Activated CD8-positive, alpha-beta memory T cell treated with anti-CD3 and anti-CD28 coated beads for 36 hours (primary cell): ENCODE measurements around the gene EPHB3. TPM values are rescaled to one million over a fixed set of nuclear protein-coding genes. Genes with fewer than 3 reads are reported as not detected.

Source experiments
- CTCF ChIA-PET: fragments of 350-600 bp; sonication (Branson Sonifier 250); formaldehyde crosslinking; loops from one replicate; lab custom pipeline; 2021; ENCODE audit warnings: antibody characterized with exemption; lab: Charles Lee
- POLR2A ChIA-PET: fragments of 350-600 bp; sonication (Branson Sonifier 250); formaldehyde crosslinking; loops from one replicate; lab custom pipeline; 2021; ENCODE audit warnings: antibody characterized with exemption; lab: Charles Lee
- total RNA-seq, 2 experiments: library from RNA; stranded (reverse); gene quantifications; one replicate each; pipeline ENCODE4 v1.2.3, GENCODE V29; 2021

Gene EPHB3
- total RNA-seq, 2 experiments from 2014 or later = not detected

GRCh38 chr3:184557348-184557950 lies 4.1 kb upstream of the EPHB3 start:
- ChIA-PET POLR2A (no interaction called here), CTCF (interaction anchor here (0.6 kb wide), 1 partner anchor 217 kb away, joined by 3 read pairs; no protein-coding TSS in a partner anchor)

GRCh38 chr3:184558726-184559125 lies 2.9 kb upstream of the EPHB3 start:
- POLR2A ChIA-PET = no interaction called here
- CTCF ChIA-PET = no interaction called here

GRCh38 chr3:184559336-184559735 lies 2.2 kb upstream of the EPHB3 start:
- ChIA-PET CTCF (no interaction called here), POLR2A (no interaction called here)

GRCh38 chr3:184560531-184560930 lies 1.1 kb upstream of the EPHB3 start:
- POLR2A ChIA-PET = interaction anchor here (0.9 kb wide), 1 partner anchor 218 kb away, joined by 3 read pairs; no protein-coding TSS in a partner anchor

GRCh38 chr3:184561913-184562877 lies 610 bp downstream of the EPHB3 start:
- ChIA-PET CTCF (interaction anchor here (0.6 to 1.8 kb wide), 23 partner anchors 7 to 1363 kb away, joined by 3 to 14 read pairs (median 4); partner anchors contain the start of gene MAGEF1), POLR2A (interaction anchor here (1.1 kb wide), 2 partner anchors 147 to 149 kb away, joined by 3 read pairs; partner anchors contain the start of gene MAGEF1)

More at GRCh38 chr3:184560531-184560930, 1.1 kb upstream of the EPHB3 start:
- CTCF ChIA-PET = interaction anchor here (0.6 to 1.8 kb wide), 28 partner anchors 8 to 1079 kb away, joined by 3 to 14 read pairs (median 4); no protein-coding TSS in a partner anchor

GRCh38 chr3:184562878-184563560 lies 1.4 kb downstream of the EPHB3 start:
- ChIA-PET CTCF (interaction anchor here (0.8 kb wide), 1 partner anchor 164 kb away, joined by 3 read pairs; no protein-coding TSS in a partner anchor), POLR2A (no interaction called here)

- ChIA-PET POLR2A (no interaction called here), CTCF (interaction anchor here (0.8 kb wide), 1 partner anchor 163 kb away, joined by 3 read pairs; no protein-coding TSS in a partner anchor)
These were observed 2.0 kb downstream of the EPHB3 start for GRCh38 chr3:184563561-184563925.

GRCh38 chr3:184563941-184564684 lies 2.5 kb downstream of the EPHB3 start:
- CTCF ChIA-PET = interaction anchor here (0.9 kb wide), 1 partner anchor 215 kb away, joined by 4 read pairs; no protein-coding TSS in a partner anchor
- POLR2A ChIA-PET = no interaction called here

- ChIA-PET CTCF (interaction anchor here (0.9 kb wide), 1 partner anchor 214 kb away, joined by 4 read pairs; no protein-coding TSS in a partner anchor), POLR2A (no interaction called here)
These were observed 3.2 kb downstream of the EPHB3 start for GRCh38 chr3:184564685-184565385.

- ChIA-PET POLR2A (no interaction called here), CTCF (no interaction called here)
These were observed 4.0 kb downstream of the EPHB3 start for GRCh38 chr3:184565421-184566211.

GRCh38 chr3:184566441-184567414 lies 5.1 kb downstream of the EPHB3 start:
- ChIA-PET POLR2A (no interaction called here), CTCF (interaction anchor here (1.4 kb wide), 1 partner anchor 236 kb away, joined by 3 read pairs; no protein-coding TSS in a partner anchor)

- CTCF ChIA-PET = interaction anchor here (0.8 to 1.4 kb wide), 3 partner anchors 11 to 235 kb away, joined by 3 read pairs; no protein-coding TSS in a partner anchor
- POLR2A ChIA-PET = no interaction called here
These were observed 6.5 kb downstream of the EPHB3 start for GRCh38 chr3:184567946-184568559.

GRCh38 chr3:184568560-184568923 lies 7.0 kb downstream of the EPHB3 start:
- ChIA-PET POLR2A (no interaction called here), CTCF (interaction anchor here (1.1 to 1.4 kb wide), 2 partner anchors 158 to 235 kb away, joined by 3 read pairs; no protein-coding TSS in a partner anchor)

- CTCF ChIA-PET = interaction anchor here (1.3 kb wide), 1 partner anchor 8 kb away, joined by 3 read pairs; the partner anchor contains the start of gene EPHB3
- POLR2A ChIA-PET = no interaction called here
These were observed 7.6 kb downstream of the EPHB3 start for GRCh38 chr3:184568924-184569829.
